GM21526 (cell line): Measurements from ENCODE around the gene FYB1.
"Not testable (repeated sequence)": the region's sequence is repeated elsewhere in the genome, so short reads cannot be mapped to it uniquely, and the experiment has no call there.

Source experiments
- ATAC-seq: cut with Tn5 transposase; IDR thresholded peaks from one replicate; pipeline ENCODE4 v1.9.1; 2021; ENCODE audit warnings: moderate library complexity; ENCODE audit not compliant: unreplicated experiment, low FRiP score

Gene FYB1

GRCh38 chr5:39189292-39189955 is 29.9 kb downstream of the FYB1 start:
- ATAC-seq = no peak

- no peak for ATAC-seq
These were observed 31.3 kb downstream of the FYB1 start for GRCh38 chr5:39187831-39188731.

GRCh38 chr5:39186722-39187539 is 32.4 kb downstream of the FYB1 start:
- no peak for ATAC-seq

- ATAC-seq = no peak
These were observed 33.1 kb downstream of the FYB1 start for GRCh38 chr5:39186289-39186688.

- no peak for ATAC-seq
These were observed 33.6 kb downstream of the FYB1 start for GRCh38 chr5:39185761-39186160.

- not testable (repeated sequence) for ATAC-seq
These were observed 39.8 kb downstream of the FYB1 start for GRCh38 chr5:39179561-39179960.

- ATAC-seq = no peak
These were observed 40.5 kb downstream of the FYB1 start for GRCh38 chr5:39178861-39179260.

- ATAC-seq = no peak
These were observed 41.2 kb downstream of the FYB1 start for GRCh38 chr5:39178171-39178570.

GRCh38 chr5:39177631-39177964 is 41.8 kb downstream of the FYB1 start:
- ATAC-seq = no peak

GRCh38 chr5:39176759-39177630 is 42.4 kb downstream of the FYB1 start:
- no peak for ATAC-seq

GRCh38 chr5:39175273-39175955 is 43.9 kb downstream of the FYB1 start:
- ATAC-seq = no peak

GRCh38 chr5:39173069-39173468 is 46.3 kb downstream of the FYB1 start:
- no peak for ATAC-seq

GRCh38 chr5:39172593-39172992 is 46.8 kb downstream of the FYB1 start:
- no peak for ATAC-seq

- no peak for ATAC-seq
These were observed 47.7 kb downstream of the FYB1 start for GRCh38 chr5:39171647-39172046.

- no peak for ATAC-seq
These were observed 50.3 kb downstream of the FYB1 start for GRCh38 chr5:39169081-39169480.

GRCh38 chr5:39167972-39168342 is 51.4 kb downstream of the FYB1 start:
- ATAC-seq = no peak

- no peak for ATAC-seq
These were observed 52.0 kb downstream of the FYB1 start for GRCh38 chr5:39167141-39167971.

GRCh38 chr5:39164529-39165402 is 54.6 kb downstream of the FYB1 start:
- ATAC-seq = no peak
